ENCODE measurements around the gene FGF12.

The FGF12 gene

DNA sequence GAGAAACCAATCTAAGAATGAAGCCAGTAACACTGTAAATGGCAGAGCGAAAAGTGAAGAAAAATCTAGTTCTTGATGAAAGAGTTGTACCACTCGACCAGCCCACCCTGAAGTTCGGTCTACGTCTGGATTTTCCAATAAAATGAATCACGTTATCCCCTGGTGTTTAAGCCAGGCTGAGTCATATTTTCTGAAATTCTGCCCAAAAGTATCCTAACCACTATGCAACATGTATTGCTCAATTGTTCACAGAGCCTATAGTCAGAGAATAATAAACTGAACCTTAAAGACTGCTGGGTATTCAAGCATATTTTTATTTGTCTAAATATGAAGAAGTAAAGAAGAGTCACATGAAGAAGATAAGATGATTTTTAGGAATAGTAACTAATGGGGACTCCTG lies 245.7 kb downstream of the FGF12 start:
- Histone ChIP-seq H3K36me3 (ENCODE audit: low read depth) (no peaks in the 10 kb centered on the region), H3K27me3 (ENCODE audit: insufficient read depth, poor library complexity, severe bottlenecking) (no peaks in the 10 kb centered on the region), H3K9me3 (ENCODE audit: severe bottlenecking) (no peaks in the 10 kb centered on the region), H3K4me3 (ENCODE audit: severe bottlenecking) (no peak overlapping the region), H3K4me1 (ENCODE audit: insufficient read depth, poor library complexity, severe bottlenecking) (peaks cover 15% of the 10 kb centered on the region), H3K27ac (ENCODE audit: poor library complexity, severe bottlenecking) (peak overlapping the region; percentile 41)
- DNase-seq (ENCODE audit: low spot score): no peak
- TF ChIP-seq, protein P1, sequence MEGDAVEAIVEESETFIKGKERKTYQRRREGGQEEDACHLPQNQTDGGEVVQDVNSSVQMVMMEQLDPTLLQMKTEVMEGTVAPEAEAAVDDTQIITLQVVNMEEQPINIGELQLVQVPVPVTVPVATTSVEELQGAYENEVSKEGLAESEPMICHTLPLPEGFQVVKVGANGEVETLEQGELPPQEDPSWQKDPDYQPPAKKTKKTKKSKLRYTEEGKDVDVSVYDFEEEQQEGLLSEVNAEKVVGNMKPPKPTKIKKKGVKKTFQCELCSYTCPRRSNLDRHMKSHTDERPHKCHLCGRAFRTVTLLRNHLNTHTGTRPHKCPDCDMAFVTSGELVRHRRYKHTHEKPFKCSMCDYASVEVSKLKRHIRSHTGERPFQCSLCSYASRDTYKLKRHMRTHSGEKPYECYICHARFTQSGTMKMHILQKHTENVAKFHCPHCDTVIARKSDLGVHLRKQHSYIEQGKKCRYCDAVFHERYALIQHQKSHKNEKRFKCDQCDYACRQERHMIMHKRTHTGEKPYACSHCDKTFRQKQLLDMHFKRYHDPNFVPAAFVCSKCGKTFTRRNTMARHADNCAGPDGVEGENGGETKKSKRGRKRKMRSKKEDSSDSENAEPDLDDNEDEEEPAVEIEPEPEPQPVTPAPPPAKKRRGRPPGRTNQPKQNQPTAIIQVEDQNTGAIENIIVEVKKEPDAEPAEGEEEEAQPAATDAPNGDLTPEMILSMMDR (IDR thresholded peaks at IDR 0.05; ENCODE audit: poor library complexity, severe bottlenecking): no peak
- peak; percentile 84 for ATAC-seq (ENCODE audit: low read depth)

GRCh38 chr3:192467230-192468140 lies 259.9 kb downstream of the FGF12 start:
- Histone ChIP-seq H3K4me3 (ENCODE audit: severe bottlenecking) (no peak overlapping the region), H3K36me3 (ENCODE audit: low read depth) (no peaks in the 10 kb centered on the region), H3K9me3 (ENCODE audit: severe bottlenecking) (no peaks in the 10 kb centered on the region), H3K27ac (ENCODE audit: poor library complexity, severe bottlenecking) (no peak overlapping the region), H3K27me3 (ENCODE audit: insufficient read depth, poor library complexity, severe bottlenecking) (peaks cover 23% of the 10 kb centered on the region), H3K4me1 (ENCODE audit: insufficient read depth, poor library complexity, severe bottlenecking) (no peaks in the 10 kb centered on the region)
- TF ChIP-seq, protein P1 (IDR thresholded peaks at IDR 0.05; ENCODE audit: poor library complexity, severe bottlenecking): peak; percentile 92
- peak; percentile 80 for ATAC-seq (ENCODE audit: low read depth)
- no peak for DNase-seq (ENCODE audit: low spot score)

GRCh38 chr3:192449036-192449435 lies 278.3 kb downstream of the FGF12 start:
- Histone ChIP-seq H3K4me1 (ENCODE audit: insufficient read depth, poor library complexity, severe bottlenecking) (no peaks in the 10 kb centered on the region), H3K27ac (ENCODE audit: poor library complexity, severe bottlenecking) (no peak overlapping the region), H3K27me3 (ENCODE audit: insufficient read depth, poor library complexity, severe bottlenecking) (peaks cover 23% of the 10 kb centered on the region), H3K36me3 (ENCODE audit: low read depth) (no peaks in the 10 kb centered on the region), H3K4me3 (ENCODE audit: severe bottlenecking) (no peak overlapping the region), H3K9me3 (ENCODE audit: severe bottlenecking) (no peaks in the 10 kb centered on the region)
- no peak for DNase-seq (ENCODE audit: low spot score)
- TF ChIP-seq, protein P1 (IDR thresholded peaks at IDR 0.05; ENCODE audit: poor library complexity, severe bottlenecking): peak; percentile 33
- no peak for ATAC-seq (ENCODE audit: low read depth)

DNA sequence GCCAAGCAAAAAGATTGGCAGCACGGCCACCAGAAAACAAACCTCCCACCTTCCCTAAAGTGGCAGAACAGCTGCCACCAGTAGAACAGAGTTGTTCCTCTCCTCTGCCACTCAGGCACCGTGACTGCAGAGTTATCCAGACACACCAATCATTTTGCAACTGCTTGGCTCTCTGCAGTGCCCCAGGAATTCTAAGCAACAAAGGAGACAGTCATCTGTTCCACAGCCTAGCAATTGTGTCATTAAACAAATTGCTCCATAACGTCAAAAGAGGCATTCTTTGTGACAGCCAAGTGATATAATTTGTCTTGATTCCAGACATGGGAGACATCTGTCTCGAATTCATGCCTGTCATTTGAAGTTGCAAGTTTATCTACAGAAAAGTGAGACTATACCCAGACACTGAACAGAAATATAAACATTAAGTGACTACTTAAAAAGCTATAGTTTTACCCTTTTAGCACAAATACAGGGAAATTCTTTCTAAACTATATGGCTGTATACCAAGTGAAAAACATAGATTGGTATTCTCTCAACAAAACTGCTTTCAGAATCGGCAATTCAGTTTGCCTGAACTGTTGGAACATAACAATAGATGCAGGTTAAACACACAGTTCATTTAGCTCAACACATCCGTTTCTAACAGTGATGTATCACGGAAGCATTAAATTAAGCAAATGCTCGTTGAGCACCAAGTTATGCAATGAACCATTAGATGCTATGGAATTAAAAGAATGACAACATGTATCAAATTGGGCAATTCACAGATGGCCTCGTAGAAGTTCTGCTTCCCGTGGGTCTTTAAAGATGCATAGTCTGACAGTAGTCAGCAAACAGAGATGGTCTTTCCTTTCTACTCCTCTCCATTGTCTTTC lies 281.3 kb downstream of the FGF12 start:
- Histone ChIP-seq H3K27me3 (ENCODE audit: insufficient read depth, poor library complexity, severe bottlenecking) (peaks cover 23% of the 10 kb centered on the region), H3K4me3 (ENCODE audit: severe bottlenecking) (no peak overlapping the region), H3K36me3 (ENCODE audit: low read depth) (no peaks in the 10 kb centered on the region), H3K27ac (ENCODE audit: poor library complexity, severe bottlenecking) (no peak overlapping the region), H3K9me3 (ENCODE audit: severe bottlenecking) (no peaks in the 10 kb centered on the region), H3K4me1 (ENCODE audit: insufficient read depth, poor library complexity, severe bottlenecking) (no peaks in the 10 kb centered on the region)
- TF ChIP-seq, protein P1 (IDR thresholded peaks at IDR 0.05; ENCODE audit: poor library complexity, severe bottlenecking): no peak
- ATAC-seq (ENCODE audit: low read depth): no peak
- DNase-seq (ENCODE audit: low spot score): no peak
